GM23248 (cell line): ENCODE results near the gene ANO2. TPM values are rescaled to one million over a fixed set of nuclear protein-coding genes. Genes with fewer than 3 reads are reported as not detected.

Source experiments
- DNase-seq: peaks from one replicate; pipeline ENCODE4 v3.0.0-alpha.2; 2015
- H2AFZ ChIP-seq: fragments of 200-600 bp; sonication (generic); 2 replicates; pipeline ENCODE4 v1.6.1; 2016; ENCODE audit warnings: antibody characterized with exemption
- H3F3A ChIP-seq: fragments of 200-600 bp; sonication (generic); 2 replicates; pipeline ENCODE4 v1.6.1; 2016; ENCODE audit warnings: mild to moderate bottlenecking, antibody characterized with exemption, mixed run types; ENCODE audit not compliant: insufficient read depth
- H3K27ac ChIP-seq: fragments of 200-600 bp; sonication (generic); 2 replicates; pipeline ENCODE4 v1.5.1; 2016; ENCODE audit warnings: mild to moderate bottlenecking
- H3K27me3 ChIP-seq: fragments of 200-600 bp; sonication (generic); replicated peaks from 2 replicates; pipeline ENCODE4 v1.6.1; 2016; ENCODE audit warnings: mild to moderate bottlenecking; ENCODE audit not compliant: insufficient read depth
- H3K36me3 ChIP-seq: fragments of 200-600 bp; sonication (generic); 2 replicates; pipeline ENCODE4 v1.6.1; 2016; ENCODE audit warnings: low read depth, mild to moderate bottlenecking
- H3K4me1 ChIP-seq: fragments of 200-600 bp; sonication (generic); 2 replicates; pipeline ENCODE4 v1.6.1; 2016; ENCODE audit warnings: mild to moderate bottlenecking; ENCODE audit not compliant: insufficient read depth
- H3K4me2 ChIP-seq: fragments of 200-600 bp; sonication (generic); one replicate; pipeline ENCODE4 v1.6.1; 2016; ENCODE audit warnings: mild to moderate bottlenecking; ENCODE audit not compliant: unreplicated experiment
- H3K4me3 ChIP-seq: fragments of 200-600 bp; sonication (generic); 2 replicates; pipeline ENCODE4 v1.5.1; 2016; ENCODE audit warnings: mild to moderate bottlenecking
- H3K79me2 ChIP-seq: fragments of 200-600 bp; sonication (generic); 2 replicates; pipeline ENCODE4 v1.6.1; 2016; ENCODE audit warnings: mild to moderate bottlenecking; ENCODE audit not compliant: insufficient read depth
- H3K9ac ChIP-seq: fragments of 200-600 bp; sonication (generic); 2 replicates; pipeline ENCODE4 v1.6.1; 2016; ENCODE audit warnings: mild to moderate bottlenecking
- H3K9me2 ChIP-seq: fragments of 200-600 bp; sonication (generic); 2 replicates; pipeline ENCODE4 v1.6.1; 2016; ENCODE audit warnings: mixed run types, mild to moderate bottlenecking, moderate library complexity; ENCODE audit not compliant: insufficient read depth
- H3K9me3 ChIP-seq: fragments of 200-600 bp; sonication (generic); one replicate; pipeline ENCODE4 v1.6.1; 2017; ENCODE audit warnings: low read depth
- H4K20me1 ChIP-seq: fragments of 200-600 bp; sonication (generic); 2 replicates; pipeline ENCODE4 v1.6.0; 2016; ENCODE audit not compliant: insufficient read depth
- EZH2 ChIP-seq: fragments of 200-600 bp; sonication (generic); IDR thresholded peaks from 2 replicates; pipeline ENCODE4 v1.6.1; 2018; ENCODE audit warnings: antibody characterized with exemption, mild to moderate bottlenecking; ENCODE audit not compliant: insufficient read depth, poor library complexity, severe bottlenecking
- EZH2phosphoT487 ChIP-seq: fragments of 200-600 bp; sonication (generic); IDR thresholded peaks from 2 replicates; pipeline ENCODE4 v1.6.1; 2018; ENCODE audit warnings: antibody characterized with exemption, moderate library complexity, mild to moderate bottlenecking, low read depth; ENCODE audit not compliant: insufficient read depth
- WGBS, 2 experiments: methylation state at CpG; one replicate each; pipeline ENCODE4 v1.1.6; 2015 to 2017; ENCODE audit warnings: low lambda C conversion rate in 2 of 2, low coverage in 1 of 2; ENCODE audit errors: missing lambda C conversion rate in 2 of 2; 5-methylcytosine and 5-hydroxymethylcytosine counted together
- in situ Hi-C: fragments of 300-500 bp; cut with MboI; formaldehyde crosslinking; loops from 2 replicates; pipeline ENCODE4 v1.15.0; 2020
- polyA plus RNA-seq: library from polyadenylated mRNA; unstranded; fragments of >200 nt; fragmentation: Nextera tagmentation; extraction: Ambion mirVana; gene quantifications from 2 replicates; pipeline ENCODE4 v1.2.1, GENCODE V29; 2016
- total RNA-seq: library from RNA; depleted of rRNA; stranded (reverse); fragments of >200 nt; shearing (Covaris generic); gene quantifications from 2 replicates; pipeline ENCODE4 v1.2.3, GENCODE V29; 2014

The ANO2 gene
- total and polyA plus RNA-seq, 2 experiments from 2014 or later: not detected

GRCh38 chr12:5768171-5768570 lies 176.9 kb downstream of the ANO2 start:
- Histone ChIP-seq H3K9ac (no peak overlapping the region), H2AFZ (no peak overlapping the region), H3K4me1 (no peaks in the 10 kb centered on the region), H3K27ac (no peak overlapping the region), H3K27me3 (peaks cover 3% of the 10 kb centered on the region; the same call in 1 of the 2 replicates), H3K36me3 (no peaks in the 10 kb centered on the region), H3K9me2 (no peaks in the 10 kb centered on the region), H3K4me3 (no peak overlapping the region), H3K79me2 (no peaks in the 10 kb centered on the region), H3F3A (no peaks in the 10 kb centered on the region), H4K20me1 (no peaks in the 10 kb centered on the region), H3K9me3 (no peaks in the 10 kb centered on the region), H3K4me2 (no peak overlapping the region)
- in situ Hi-C loops: no loop called here
- TF ChIP-seq EZH2 (no peak), EZH2phosphoT487 (no peak)
- 32 to 36% methylated on average over 2 of the region's 2 CpGs for WGBS, 2 experiments
- no peak for DNase-seq

GRCh38 chr12:5758347-5758746 lies 186.7 kb downstream of the ANO2 start:
- H3K4me1 ChIP-seq: no peaks in the 10 kb centered on the region

GRCh38 chr12:5756338-5756842 lies 188.7 kb downstream of the ANO2 start:
- Histone ChIP-seq H3K9ac (no peak overlapping the region), H3K79me2 (no peaks in the 10 kb centered on the region), H3K4me1 (no peaks in the 10 kb centered on the region), H3K9me3 (no peaks in the 10 kb centered on the region), H3K9me2 (no peaks in the 10 kb centered on the region), H3F3A (no peaks in the 10 kb centered on the region), H3K4me2 (no peak overlapping the region), H2AFZ (no peak overlapping the region), H3K36me3 (no peaks in the 10 kb centered on the region), H3K27ac (no peak overlapping the region), H4K20me1 (no peaks in the 10 kb centered on the region), H3K27me3 (0 out of 2 replicates have a peak, but pooled peaks cover 2% of the 10 kb centered on the region), H3K4me3 (no peak overlapping the region)
- in situ Hi-C loops: no loop called here
- DNase-seq: no peak
- WGBS, 2 experiments: 24 to 38% methylated on average over 5 of the region's 5 CpGs
- no peak for TF ChIP-seq EZH2phosphoT487
- TF ChIP-seq EZH2: no peak

More at GRCh38 chr12:5758347-5758746, 186.7 kb downstream of the ANO2 start:
- in situ Hi-C loops: no loop called here
- Histone ChIP-seq H3K79me2 (no peaks in the 10 kb centered on the region), H3K9me2 (no peaks in the 10 kb centered on the region), H3K9ac (no peak overlapping the region), H3K4me3 (no peak overlapping the region), H4K20me1 (no peaks in the 10 kb centered on the region), H3K4me2 (no peak overlapping the region), H3K36me3 (no peaks in the 10 kb centered on the region), H3K9me3 (no peaks in the 10 kb centered on the region), H3K27ac (no peak overlapping the region), H2AFZ (no peak overlapping the region), H3K27me3 (0 out of 2 replicates have a peak, but pooled peaks cover 2% of the 10 kb centered on the region), H3F3A (no peaks in the 10 kb centered on the region)
- no peak for DNase-seq
- TF ChIP-seq EZH2phosphoT487: no peak
- TF ChIP-seq EZH2: no peak
- 45 to 52% methylated on average over 3 of the region's 3 CpGs for whole genome bisulfite sequencing, 2 experiments

- Histone ChIP-seq H3K4me1 (no peaks in the 10 kb centered on the region), H2AFZ (no peak overlapping the region), H3K36me3 (no peaks in the 10 kb centered on the region), H3K9ac (no peak overlapping the region), H4K20me1 (no peaks in the 10 kb centered on the region), H3K4me2 (no peak overlapping the region), H3K79me2 (no peaks in the 10 kb centered on the region), H3K4me3 (no peak overlapping the region), H3F3A (no peaks in the 10 kb centered on the region), H3K9me3 (no peaks in the 10 kb centered on the region), H3K27me3 (0 out of 2 replicates have a peak, but pooled peaks cover 6% of the 10 kb centered on the region), H3K9me2 (no peaks in the 10 kb centered on the region), H3K27ac (no peak overlapping the region)
- no peak for TF ChIP-seq EZH2
- in situ Hi-C loops: no loop called here
- 16 to 21% methylated on average over 12 of the region's 12 CpGs for WGBS, 2 experiments
- no peak for DNase-seq
These were observed 197.0 kb downstream of the ANO2 start for GRCh38 chr12:5748027-5748426.

- 79 to 84% methylated on average over 6 of the region's 6 CpGs for WGBS, 2 experiments
These were observed 198.1 kb downstream of the ANO2 start for GRCh38 chr12:5746917-5747316.

More at GRCh38 chr12:5746917-5747316, 198.1 kb downstream of the ANO2 start:
- no peaks in the 10 kb centered on the region for H3K4me1 ChIP-seq
- H3K27me3 ChIP-seq: 0 out of 2 replicates have a peak, but pooled peaks cover 6% of the 10 kb centered on the region
- TF ChIP-seq EZH2 (no peak), EZH2phosphoT487 (no peak)
- H3K36me3 ChIP-seq: no peaks in the 10 kb centered on the region
- no peak for DNase-seq
- no peaks in the 10 kb centered on the region for H3K9me2 ChIP-seq
- no peak overlapping the region for H3K4me3 ChIP-seq
- no peak overlapping the region for H3K4me2 ChIP-seq
- no peak overlapping the region for H3K9ac ChIP-seq
- no peak overlapping the region for H3K27ac ChIP-seq
- no peaks in the 10 kb centered on the region for H3F3A ChIP-seq
- H3K79me2 ChIP-seq: no peaks in the 10 kb centered on the region
- in situ Hi-C loops: no loop called here
- H3K9me3 ChIP-seq: no peaks in the 10 kb centered on the region
- H2AFZ ChIP-seq: no peak overlapping the region
- H4K20me1 ChIP-seq: no peaks in the 10 kb centered on the region
